ENCODE data around the gene ISM2.
"Not testable (repeated sequence)": the region's sequence is repeated elsewhere in the genome, so short reads cannot be mapped to it uniquely, and the experiment has no call there.

ISM2 gene

GRCh38 chr14:77498120-77498979, at the start of gene ISM2:
Gene ISM2, minus strand, starts transcription at chr14:77498816. Its CDS starts 23 bp downstream, at chr14:77498793.
- peak; percentile 17 for DNase-seq

GRCh38 chr14:77547512-77548180, 49.0 kb upstream of the ISM2 start:
- no peak for DNase-seq

GRCh38 chr14:77545171-77545570, 46.6 kb upstream of the ISM2 start:
- not testable (repeated sequence) for DNase-seq

DNA sequence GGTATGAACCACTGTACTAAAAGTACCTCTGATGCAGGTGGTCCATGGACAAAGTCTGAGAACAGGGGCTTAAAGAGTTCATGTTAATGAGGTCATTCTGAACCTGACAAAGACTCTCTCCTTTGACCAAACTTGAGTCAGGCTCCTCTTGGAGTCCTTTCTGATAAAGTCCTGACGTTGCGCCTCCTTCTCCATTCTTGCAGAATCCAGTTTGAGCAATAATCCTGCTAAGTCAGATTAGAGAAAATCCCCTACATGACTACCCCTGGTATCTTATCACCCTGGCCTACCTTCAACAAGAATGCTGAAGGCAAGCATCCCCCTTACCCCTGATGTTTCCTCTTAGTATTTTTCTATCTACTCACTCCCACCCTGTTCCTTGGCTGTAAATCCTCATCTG, 46.0 kb upstream of the ISM2 start:
- no peak for DNase-seq

- DNase-seq, result peak; percentile 12
Observed at GRCh38 chr14:77543637-77544334, 45.2 kb upstream of the ISM2 start.

DNA sequence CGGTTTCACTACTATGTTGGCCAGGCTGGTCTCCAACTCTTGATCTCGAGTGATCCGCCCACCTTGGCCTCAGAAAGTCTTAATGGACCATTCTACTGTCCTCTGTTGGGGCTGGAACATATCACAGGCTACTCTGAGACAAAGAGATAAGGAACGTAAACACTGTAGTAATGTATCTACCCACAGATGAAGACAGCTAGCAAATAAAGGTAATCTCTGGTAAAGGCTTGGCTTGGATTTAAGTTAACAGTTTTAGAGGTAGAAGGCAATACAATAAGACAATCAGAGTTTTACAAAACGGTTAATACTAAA, 44.6 kb upstream of the ISM2 start:
- DNase-seq, result no peak

DNA sequence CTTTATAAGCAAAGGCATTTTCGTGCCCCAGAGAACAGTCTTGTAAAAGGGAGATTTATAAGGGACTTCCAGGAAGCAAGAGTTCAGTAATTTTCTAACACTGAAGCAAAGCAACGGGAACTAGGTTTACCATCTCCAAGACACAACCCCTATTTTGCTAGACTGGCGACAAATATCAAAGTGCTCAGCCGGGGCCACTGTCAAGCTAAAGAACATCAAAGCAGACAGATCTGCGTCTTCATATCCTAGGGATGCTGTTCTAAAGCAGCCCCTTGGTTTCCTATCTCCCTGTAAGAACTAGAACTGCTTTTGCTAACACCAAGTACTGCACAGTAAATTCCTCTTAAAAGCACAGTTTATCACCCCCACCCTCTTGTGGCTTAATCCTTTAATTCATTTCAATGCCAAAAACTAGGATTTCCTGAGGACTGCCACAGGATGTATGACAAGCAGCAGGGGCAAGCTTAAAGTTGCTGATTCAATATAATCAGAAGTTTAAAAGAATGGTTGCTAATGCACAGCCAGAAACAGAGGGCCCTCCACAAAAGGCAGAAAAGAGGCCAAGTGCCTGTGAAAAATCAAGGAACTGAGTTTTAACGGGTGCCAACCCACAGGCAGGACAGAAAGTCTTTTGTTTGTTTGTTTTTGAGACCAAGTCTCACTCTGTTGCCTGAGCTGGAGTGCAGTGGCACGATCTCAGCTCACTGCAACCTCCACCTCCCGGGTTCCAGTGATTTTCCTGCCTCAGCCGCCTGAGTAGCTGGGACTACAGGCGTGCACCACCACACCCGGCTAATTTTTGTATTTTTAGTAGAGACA, 44.0 kb upstream of the ISM2 start:
- DNase-seq, result peak; percentile 8

- DNase-seq, result no peak
Observed at GRCh38 chr14:77541905-77542304, 43.3 kb upstream of the ISM2 start.

GRCh38 chr14:77536951-77537350, 38.3 kb upstream of the ISM2 start:
- DNase-seq, result not testable (repeated sequence)

DNA sequence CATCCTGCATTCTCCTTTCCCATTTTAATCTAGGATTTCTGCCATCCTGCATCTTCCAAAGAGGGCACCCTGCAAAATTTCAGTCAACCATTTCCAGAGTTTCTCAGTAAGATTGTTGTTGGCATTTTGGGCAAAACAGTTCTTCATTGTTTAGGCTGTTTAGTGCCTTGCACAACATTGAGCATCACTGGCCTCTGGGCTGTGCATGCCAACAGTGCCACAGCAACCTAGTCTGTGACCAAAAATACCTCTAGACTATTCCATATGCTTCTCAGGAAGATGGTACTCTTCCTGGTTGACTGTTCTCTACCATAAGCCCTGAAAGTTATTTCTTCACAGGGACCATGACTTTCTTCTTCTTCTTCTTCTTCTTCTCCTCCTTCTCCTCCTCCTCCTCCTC, 32.5 kb upstream of the ISM2 start:
- no peak for DNase-seq

- DNase-seq, result no peak
Observed at GRCh38 chr14:77529963-77530362, 31.3 kb upstream of the ISM2 start.

DNA sequence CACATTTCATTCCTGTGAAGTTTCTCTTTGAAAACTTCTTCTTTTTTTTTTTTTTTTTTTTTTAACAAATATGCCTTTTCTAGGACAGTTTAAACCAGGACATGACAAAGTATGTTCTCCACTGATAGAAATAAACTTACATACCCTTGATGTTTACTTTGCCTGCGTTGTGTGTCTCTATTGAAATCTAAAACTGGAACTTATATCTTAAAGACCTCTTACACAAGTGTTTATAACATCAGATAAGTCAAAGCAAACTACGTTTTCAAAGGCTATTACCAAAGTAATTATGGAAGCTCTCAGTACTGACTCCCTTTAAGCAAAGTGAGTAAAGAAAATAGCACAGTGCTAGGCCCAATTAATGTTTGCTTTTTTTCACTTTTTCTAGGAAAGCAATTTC, 30.6 kb upstream of the ISM2 start:
- no peak for DNase-seq

GRCh38 chr14:77528701-77529100, 30.1 kb upstream of the ISM2 start:
- DNase-seq, result not testable (repeated sequence)

DNA sequence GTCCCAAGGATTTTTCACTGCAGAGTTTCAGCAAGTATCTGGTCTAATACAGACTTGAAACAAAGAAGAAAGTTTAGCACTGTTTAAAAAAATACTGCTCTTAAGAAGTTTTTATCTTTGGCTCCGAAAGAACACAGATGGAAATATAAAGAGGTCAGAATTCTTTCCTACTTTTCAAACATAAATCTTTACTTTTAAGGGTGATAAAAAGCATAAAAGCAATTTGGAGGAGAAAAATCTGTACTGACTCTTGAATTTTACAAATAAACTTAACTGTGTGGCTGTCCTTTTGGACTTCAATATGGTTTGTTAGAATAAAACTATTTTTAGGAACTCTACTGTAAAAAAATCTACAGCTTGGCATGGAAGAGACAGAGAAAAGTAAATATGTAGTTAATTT, 27.6 kb upstream of the ISM2 start:
- no peak for DNase-seq

GRCh38 chr14:77524536-77524935, 25.9 kb upstream of the ISM2 start:
- no peak for DNase-seq

DNA sequence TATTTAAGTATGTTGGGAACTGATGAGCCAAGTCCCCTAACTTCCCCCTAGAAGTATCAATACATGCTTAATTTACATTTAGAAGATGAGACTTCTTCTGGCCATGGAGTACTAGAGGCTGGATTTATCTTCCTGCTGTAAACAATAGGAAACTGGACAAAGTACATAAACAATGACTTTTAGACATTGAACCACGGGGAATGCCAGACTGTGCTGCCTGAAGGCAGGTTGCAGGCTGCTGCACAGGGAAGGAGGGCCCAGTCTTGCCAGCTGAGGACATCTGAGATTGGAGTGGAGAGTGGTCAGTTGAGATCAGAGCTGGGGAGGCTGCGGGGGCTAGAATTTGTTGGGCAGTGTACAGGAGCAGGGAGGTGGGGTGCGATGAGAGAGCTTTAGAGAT, 24.5 kb upstream of the ISM2 start:
- DNase-seq, result no peak

DNA sequence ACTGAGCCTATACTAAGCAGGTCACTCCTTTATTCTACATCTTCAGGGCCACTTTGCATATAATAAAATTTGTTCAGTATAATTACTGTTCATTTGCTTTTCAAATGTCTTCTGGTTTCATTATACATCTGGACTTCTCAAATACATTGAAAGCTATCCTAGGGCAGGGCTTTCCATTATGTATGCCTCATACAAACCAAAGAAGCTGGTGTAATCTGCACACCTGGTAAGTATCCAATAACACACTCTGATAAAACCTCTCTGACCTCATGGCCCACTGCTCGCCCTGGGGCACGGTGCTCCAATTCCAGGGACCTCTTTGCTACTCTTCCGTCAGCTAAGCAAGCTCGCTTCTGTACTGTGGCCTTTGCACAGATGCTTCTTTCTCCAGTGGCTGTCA, 21.9 kb upstream of the ISM2 start:
- DNase-seq, result no peak

DNA sequence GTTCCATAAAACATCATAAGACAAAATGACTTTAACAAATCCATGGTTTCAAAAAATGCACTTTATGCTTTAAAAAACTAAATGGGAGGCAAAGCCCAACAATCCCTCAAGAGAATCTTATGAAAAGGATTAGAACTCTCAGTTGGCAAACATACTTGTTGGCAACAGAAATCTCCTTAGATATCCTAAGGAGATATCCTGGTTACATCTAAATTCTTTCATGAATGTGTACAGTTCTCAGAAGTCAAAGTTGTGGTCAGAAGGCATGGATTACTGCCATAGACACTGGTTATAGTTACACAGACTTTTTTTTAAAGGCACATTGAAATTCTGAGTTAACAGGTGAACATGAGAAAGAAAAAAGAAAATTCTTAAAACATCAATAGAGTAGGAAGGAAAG, 17.5 kb upstream of the ISM2 start:
- no peak for DNase-seq

DNA sequence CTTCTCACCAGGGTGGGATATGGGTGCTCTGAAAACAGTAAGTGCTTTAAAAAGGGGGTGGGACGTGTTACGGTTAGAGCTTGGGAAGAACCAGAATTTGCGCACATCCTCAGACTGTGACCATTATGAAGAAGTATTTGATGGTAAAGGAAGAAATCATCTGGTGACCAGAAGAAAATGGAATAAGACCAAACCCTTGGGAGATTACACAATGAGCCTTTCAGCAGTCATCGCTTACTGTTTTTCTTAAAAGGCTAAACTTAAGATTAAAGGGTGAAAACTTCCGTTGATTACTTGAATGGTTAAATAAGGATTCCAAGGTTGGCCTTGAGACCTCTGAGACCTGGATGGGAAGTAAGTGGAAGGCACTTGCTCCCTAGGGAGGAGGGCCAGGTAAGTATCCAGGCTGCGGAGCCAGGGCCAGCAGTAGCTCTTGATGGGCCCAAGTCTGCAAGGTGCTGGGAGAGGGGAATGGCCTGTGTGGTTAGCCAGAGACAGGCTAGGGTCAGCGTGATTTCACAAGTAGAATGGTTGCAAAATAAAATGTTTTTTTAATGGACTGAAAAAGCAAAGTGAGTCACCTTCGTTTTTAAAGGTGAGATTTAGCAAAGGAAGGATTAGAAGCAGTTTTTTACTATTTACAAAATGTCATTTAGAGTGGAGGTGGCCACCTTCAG, 13.0 kb upstream of the ISM2 start:
- DNase-seq, result no peak

GRCh38 chr14:77509366-77509765, 10.8 kb upstream of the ISM2 start:
- DNase-seq, result no peak

DNA sequence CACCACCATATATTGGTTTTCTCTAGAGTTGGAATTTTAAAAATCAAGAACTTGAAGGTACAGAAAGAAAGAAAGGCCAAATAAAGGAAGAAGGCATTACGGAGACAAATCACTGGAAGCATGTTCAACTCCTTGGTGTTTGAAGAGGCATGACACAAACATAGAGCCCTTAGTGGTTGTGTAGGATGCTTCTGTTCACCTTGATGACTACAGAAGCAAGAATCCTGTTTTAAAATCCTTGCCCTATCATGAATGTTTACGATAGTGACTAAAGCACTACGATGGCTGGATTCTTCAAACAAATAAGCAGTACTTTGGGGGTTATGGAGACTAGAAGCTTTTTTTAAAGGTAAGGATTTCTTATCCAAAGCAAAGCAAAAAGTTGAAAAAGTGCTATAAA, 10.3 kb upstream of the ISM2 start:
- no peak for DNase-seq

DNA sequence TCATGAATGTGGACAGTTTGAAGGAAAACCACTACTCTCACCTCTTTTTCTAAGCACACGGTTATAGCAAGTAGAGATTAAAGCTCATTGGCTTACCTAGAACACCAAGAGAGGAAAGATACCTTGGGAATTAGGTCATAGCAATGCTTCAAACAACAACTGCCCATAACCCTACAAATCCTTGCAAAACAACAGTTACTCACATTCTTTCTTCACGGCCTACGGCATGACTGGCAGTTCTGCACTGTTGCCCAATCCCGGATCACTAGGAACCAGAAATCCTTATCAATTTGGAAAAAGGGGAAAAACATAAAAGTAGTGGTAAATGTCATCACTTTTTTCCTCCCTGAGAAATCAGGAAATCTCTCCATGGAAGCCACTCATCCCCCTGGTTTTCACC, 9.6 kb upstream of the ISM2 start:
- peak; percentile 11 for DNase-seq

DNA sequence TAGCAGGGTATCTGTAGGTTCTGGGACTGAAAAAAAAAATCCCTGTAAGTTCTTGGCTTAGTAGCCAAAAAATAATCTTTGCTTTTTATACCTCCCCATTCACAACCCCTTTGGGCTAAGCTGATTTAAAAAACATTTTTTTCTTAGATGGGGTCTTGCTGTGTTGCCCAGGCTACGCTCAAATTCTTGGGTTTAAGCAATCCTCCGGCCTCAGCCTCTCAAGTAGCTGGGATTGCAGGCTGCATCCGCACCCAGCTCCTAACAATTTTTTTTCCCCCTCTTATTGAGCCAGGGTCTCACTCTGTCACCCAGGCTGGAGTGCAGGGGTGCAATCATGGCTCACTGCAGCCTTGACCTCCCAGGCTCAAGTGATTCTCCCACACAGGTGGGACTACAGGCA, 9.1 kb upstream of the ISM2 start:
- DNase-seq, result no peak

All from fibroblast of upper back skin (primary cell).